ENCODE measurements around the gene ZNF442. TPM values are rescaled to one million over a fixed set of nuclear protein-coding genes. Genes with fewer than 3 reads are reported as not detected.
"Not testable (repeated sequence)": the region's sequence is repeated elsewhere in the genome, so short reads cannot be mapped to it uniquely, and the experiment has no call there.

The ZNF442 gene
- 2.7 and 4.3 TPM in 2 replicates for total RNA-seq

DNA sequence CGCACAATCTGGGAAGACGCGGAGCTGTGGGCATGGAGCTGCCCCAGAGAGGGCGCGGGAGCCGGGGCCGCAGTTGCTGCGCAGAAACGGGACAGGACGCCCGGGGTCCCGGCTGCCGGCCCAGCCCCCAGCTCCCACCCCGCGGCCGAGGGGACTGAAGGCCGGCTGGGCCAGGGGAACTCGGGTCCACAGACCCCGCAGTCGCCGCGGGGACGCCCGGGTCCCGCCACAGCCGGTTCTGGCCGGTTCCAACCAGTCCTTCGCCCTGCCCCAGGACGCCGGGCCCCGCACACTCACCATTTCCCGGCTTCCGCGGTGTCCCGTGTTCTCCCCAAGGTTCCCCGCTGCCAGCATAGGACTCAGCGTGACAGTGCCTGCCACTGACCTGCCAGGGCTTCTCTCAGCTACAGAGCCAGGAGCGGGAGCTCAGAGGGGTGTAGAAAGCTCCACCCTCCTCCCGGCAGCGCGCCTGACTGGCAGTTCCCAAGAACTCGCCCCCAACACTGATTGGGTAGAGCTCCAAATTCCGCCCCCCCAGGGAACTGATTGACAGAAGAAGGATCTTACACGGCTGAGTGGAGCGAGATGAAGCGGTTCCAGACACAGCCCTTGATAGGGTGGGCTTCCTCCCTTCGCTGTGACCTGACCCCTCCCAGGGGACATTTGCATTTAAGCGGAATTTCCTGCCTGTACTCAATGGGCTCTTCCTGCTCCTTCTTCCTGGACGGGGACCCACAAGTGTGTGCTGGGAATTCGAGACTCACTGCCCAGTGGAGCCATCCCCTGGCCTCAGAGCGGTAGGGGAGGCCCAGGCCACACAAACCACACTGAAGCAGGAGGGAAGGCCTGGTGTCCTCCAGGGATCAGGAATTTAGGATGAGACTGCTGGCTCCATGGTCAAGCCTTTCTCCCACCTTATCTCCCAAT lies at the start of gene ZNF442:
Gene ZNF442, minus strand, starts transcription at position 448 of the 927 bp plus-strand sequence. CDS start 2,052 bp downstream, outside the sequence.
- DNase-seq: peak; percentile 98

DNA sequence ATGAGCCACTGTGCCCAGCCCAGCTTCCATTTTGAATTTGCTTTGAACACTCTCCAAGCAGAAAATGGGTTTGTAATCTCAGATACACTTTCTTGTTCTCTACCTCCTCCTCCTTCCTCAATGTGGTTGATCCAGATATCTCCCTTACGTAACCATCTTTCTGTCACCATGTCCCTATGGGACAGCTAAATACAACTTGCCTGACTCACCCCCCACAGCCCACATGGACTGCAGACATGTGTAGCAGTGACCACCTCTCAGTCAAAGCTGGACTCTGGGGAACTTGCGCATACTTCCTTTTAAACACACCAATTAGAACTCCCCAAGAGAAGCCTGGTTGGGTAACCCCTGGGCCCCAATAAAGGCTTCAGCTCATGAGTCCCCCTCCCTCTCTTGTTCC lies 46.4 kb upstream of the ZNF442 start:
- no peak for DNase-seq

- DNase-seq: peak; percentile 99
Observed at GRCh38 chr19:12400633-12401502, 35.4 kb upstream of the ZNF442 start, which contains the start of gene ZNF799. ZNF799 (minus strand) TSS chr19:12401271; CDS start chr19:12401070, 201 bp downstream.

DNA sequence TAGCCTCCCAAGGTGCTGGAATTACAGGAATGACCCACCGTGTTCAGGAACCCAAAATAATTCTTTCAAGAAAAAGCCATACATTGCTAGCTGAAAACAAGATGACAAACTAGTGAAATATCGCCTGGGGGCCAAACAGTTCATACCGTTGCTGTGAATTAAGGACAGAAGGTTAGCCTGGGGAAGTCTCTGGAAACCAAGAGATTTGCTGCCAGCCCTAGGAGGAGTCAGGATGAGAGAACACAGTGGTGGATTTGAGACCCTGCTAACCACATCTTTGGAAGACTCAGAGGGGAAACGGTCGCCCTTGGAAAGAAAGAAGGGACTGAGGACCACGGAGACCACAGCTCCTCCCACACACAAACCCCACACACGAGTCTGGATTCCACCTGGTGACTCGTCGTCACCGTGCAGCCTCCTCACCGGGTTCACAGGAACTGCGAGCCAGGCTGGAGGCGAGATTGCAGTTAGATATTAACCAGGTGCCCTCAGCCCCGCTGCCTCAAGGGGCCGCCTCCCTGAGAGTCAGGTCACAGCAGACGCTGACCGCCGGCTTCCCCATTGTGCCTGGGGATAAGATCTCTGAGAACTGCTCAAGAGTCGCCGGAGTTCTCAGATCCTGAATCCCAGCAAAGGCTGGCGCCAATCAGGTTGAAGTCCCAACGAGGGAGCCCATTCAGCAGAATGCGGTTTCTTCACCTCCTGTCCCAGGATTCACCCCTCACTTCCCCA lies 34.6 kb upstream of the ZNF442 start:
- peak; percentile 35 for DNase-seq

- not testable (repeated sequence) for DNase-seq
Observed at GRCh38 chr19:12391148-12391547, 25.7 kb upstream of the ZNF442 start.

DNA sequence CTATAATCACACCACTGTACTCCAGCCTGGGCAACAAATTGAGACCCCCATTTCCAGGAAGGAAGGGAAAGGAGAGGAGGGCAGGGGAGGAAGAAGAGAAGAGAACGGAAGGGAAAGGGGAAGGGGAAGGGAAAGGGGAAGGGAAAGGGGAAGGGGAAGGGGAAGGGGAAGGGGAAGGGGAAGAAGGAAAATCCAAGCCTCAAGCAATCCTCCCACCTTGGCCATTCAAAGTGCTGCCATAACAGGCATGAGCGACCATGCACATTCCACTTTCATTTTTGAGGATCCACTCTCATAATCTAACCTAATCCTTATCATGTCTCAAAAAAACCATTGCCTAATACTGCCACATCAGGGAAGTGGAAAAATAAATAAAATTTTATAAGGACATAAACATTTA lies 20.9 kb upstream of the ZNF442 start:
- not testable (repeated sequence) for DNase-seq

GRCh38 chr19:12380444-12380737 lies 14.9 kb upstream of the ZNF442 start:
- no peak for DNase-seq

DNA sequence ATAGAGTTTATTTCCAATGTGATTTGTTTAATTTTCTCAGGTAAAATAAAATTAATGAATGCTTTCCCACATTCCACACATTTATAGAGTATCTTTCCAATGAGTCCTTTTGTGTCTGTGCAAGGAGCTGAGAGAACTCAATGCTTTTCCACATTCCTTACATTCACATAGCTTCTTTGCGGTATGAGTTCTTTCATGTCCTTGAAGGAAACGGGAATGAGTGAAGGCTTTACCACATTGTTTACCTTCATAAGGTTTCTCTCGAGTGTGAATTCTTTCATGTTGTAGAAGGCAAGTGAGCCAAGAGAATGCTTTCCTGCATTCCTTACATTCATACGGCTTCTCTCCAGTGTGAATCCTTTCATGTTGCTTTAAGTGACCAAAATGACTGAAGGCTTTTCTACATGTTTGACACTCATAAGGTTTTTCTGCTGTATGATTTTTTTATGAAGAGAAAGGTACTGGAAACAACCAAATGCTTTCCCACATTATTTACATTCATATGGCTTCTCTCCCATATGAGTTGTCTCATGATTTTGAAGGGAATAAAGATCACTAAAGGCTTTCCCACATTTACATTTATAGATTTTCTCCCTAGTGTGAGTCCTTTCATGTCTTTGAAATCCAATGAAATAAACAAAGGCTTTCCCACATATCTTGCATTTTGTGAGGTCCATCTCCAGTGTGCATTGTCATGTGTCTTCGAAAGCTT lies 14.4 kb upstream of the ZNF442 start:
- no peak for DNase-seq

DNA sequence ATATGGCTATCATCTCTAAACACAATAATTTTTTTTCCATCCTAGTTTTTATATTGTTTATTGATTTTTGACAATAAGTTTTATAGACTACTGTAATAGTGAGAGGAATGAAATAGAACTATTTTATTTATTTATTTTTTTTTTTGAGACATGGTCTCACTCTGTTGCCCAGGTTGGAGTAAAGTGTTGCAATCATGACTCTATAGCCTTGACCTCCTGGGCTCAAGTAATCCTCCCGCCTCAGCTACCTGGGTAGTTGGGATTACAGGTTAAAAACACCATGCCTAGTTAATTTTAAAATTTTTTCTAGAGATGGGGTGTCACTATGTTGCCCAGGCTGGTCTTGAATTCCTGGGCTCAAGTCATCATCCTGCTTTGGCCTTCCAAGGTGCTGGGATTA lies 8.5 kb upstream of the ZNF442 start:
- DNase-seq: no peak

GRCh38 chr19:12364391-12365235 lies 870 bp downstream of the ZNF442 start:
- peak; percentile 20 for DNase-seq

DNA sequence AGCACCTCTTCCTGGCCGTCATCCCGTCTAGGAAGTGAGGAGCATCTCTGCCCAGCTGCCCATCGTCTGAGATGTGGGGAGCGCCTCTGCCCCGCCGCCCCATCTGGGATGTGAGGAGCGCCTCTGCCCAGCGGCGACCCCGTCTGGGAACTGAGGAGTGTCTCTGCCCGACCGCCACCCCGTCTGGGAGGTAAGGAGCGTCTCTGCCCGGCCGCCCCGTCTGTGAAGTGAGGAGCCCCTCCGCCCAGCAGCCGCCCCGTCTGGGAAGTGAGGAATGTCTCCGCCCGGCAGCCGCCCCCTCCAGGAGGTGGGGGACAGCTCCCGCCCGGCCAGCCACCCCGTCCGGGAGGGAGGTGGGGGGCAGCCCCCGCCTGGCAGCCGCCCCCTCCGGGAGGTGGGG lies 3.2 kb downstream of the ZNF442 start:
- not testable (repeated sequence) for DNase-seq

- DNase-seq: no peak
Observed at GRCh38 chr19:12353375-12353774, 12.1 kb downstream of the ZNF442 start.

GRCh38 chr19:12350890-12351197 lies 14.6 kb downstream of the ZNF442 start:
- no peak for DNase-seq

- no peak for DNase-seq
Observed at GRCh38 chr19:12350185-12350889, 15.1 kb downstream of the ZNF442 start.

GRCh38 chr19:12346896-12347295 lies 18.6 kb downstream of the ZNF442 start:
- no peak for DNase-seq

- DNase-seq: no peak
Observed at GRCh38 chr19:12345197-12345596, 20.3 kb downstream of the ZNF442 start.

DNA sequence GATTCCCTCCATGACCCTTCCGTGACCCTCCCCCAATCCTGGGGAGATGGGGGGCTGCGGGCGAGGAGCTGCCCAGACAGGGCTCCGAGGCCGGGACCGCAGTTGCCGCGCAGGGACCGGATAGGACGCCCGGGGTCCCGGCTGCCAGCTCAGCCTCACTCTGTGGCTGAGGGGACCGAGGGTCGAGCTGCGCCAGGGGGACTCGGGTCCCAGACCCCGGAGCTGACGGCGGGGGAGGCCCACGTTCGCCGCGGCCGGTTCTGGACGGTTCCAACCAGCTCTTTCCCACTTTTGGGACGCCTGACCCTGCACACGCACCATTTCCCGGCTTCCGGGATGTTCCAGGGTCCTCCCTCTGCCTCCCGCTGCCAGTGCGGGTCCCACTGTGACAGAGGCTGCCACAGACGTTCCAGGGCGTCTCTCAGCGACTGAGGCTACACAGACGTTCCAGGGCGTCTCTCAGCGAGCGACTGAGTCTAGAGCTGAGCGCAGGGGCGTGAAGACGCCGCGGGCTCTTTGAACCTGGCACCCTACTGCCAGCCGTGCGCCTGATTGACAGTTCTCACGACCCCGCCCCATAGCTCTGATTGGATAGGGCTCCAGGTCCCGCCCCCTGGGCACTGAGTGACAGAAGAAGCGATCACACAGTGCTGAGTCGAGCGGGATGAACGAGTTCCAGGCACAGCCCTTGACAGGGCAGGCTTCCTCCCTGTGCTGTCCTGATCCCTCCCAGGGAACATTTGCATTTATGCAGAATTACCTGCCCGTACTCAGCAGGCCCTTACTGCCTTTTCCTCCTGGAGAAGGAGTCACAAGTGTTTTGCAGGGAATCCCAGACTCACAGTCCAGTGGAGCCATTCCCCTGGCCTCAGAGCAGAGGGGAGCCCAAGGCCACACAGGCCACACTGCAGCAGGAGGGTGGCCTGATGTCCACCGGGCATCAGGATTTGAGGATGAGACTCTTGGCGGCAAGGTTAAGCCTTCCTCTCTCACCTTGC lies 32.0 kb downstream of the ZNF442 start, which contains the start of gene ZNF563:
Gene ZNF563, minus strand, starts transcription at position 472 of the 998 bp plus-strand sequence. Its CDS starts 151 bp downstream, at position 321.
- peak; percentile 92 for DNase-seq

DNA sequence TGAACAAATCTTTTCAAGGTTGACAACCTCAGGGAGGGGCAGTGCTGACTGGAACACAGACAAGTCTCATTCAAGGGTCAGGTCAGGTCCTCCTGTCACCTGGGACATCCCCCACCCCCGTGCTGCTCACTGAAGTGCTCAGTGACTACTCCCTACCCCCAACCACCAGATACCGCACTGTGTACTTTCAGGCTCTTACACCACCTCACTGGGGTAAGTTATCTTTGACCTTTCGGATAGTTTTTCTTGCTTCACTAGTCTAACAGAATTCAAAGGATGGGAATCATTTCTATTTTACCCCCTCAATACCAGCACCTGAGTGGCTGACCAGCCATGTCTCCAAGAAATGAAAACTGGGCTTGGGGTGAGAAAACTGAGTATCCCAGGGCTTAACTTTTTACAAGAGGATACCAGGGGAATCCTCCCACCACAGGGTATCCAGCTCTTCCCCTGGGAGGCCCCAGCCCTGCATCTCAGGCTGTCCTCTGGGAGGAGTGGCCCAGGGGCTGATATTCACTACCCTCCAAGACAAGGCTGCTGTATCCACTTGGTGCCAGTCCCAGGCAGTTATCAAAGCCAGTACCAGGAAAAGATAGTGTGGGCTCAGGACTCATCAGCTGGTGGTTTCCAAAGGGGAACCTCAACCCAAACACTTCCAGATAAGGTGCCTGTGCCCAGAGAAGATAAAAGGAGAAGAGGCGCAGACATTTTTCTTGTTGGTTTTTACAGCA lies 34.1 kb downstream of the ZNF442 start:
- no peak for DNase-seq

All from dermis blood vessel endothelial cell (primary cell).